B cell (primary cell): ENCODE results near the gene AGPAT1. TPM values are rescaled to one million over a fixed set of nuclear protein-coding genes. Genes with fewer than 3 reads are reported as not detected.

Experiments
- ATAC-seq: fragments of 200-7000 bp; cut with Tn5 transposase; one replicate; pipeline ENCODE4 v1.10.0; 2021; ENCODE audit warnings: low read depth, mild to moderate bottlenecking, moderate number of reproducible peaks, moderate library complexity
- CTCF ChIA-PET: fragments of 350-600 bp; sonication (Branson Sonifier 250); formaldehyde crosslinking; loops from one replicate; lab custom pipeline; 2021; ENCODE audit warnings: antibody characterized with exemption, inconsistent platforms; lab: Charles Lee
- POLR2A ChIA-PET: fragments of 350-600 bp; sonication (Branson Sonifier 250); formaldehyde crosslinking; loops from one replicate; lab custom pipeline; 2021; ENCODE audit warnings: antibody characterized with exemption; lab: Charles Lee
- DNase-seq: peaks from one replicate; pipeline ENCODE4 v3.0.0; 2013
- H2AFZ ChIP-seq: 2 replicates; pipeline ENCODE4 v1.6.1; 2012; ENCODE audit warnings: mild to moderate bottlenecking, low read depth, low read length; ENCODE audit not compliant: insufficient read depth, poor library complexity, severe bottlenecking
- H3K27ac ChIP-seq, 2 donors: 1 replicate in 1 of 2; 2 replicates in 1 of 2; pipeline ENCODE4 v1.5.1; 2012 to 2013; ENCODE audit warnings: low read length in 2 of 2, mild to moderate bottlenecking in 2 of 2, moderate library complexity in 1 of 2
- H3K27me3 ChIP-seq, 4 experiments: fragments of 200-600 bp in 1 of 4; sonication (generic) in 1 of 4; replicated peaks in 1 of 4; 1 replicate in 2 of 4; 2 replicates in 2 of 4; pipeline versions ENCODE4 v1.6.1 to v1.7.0; 2013 to 2016; ENCODE audit warnings: low read length in 3 of 4, mild to moderate bottlenecking in 2 of 4, mixed read lengths in 1 of 4, moderate library complexity in 1 of 4; ENCODE audit not compliant: insufficient read depth in 4 of 4, control insufficient read depth in 3 of 4; ENCODE audit errors: control extremely low read depth in 1 of 4
- H3K36me3 ChIP-seq, 2 experiments: replicated peaks in 1 of 2; 1 replicate in 1 of 2; 2 replicates in 1 of 2; pipeline versions ENCODE4 v1.6.1 to v1.7.1; 2013; ENCODE audit warnings: low read length in 1 of 2; ENCODE audit not compliant: insufficient read depth in 2 of 2, control insufficient read depth in 1 of 2; ENCODE audit errors: control extremely low read depth in 1 of 2, extremely low read depth in 1 of 2
- H3K4me1 ChIP-seq, 2 donors: fragments of 200-600 bp in 1 of 2; sonication (generic) in 1 of 2; 1 replicate in 1 of 2; 2 replicates in 1 of 2; pipeline versions ENCODE4 v1.5.1 to v1.6.1; 2013 to 2017; ENCODE audit warnings: low read length in 2 of 2; ENCODE audit not compliant: control insufficient read depth in 2 of 2, insufficient read depth in 2 of 2
- H3K4me2 ChIP-seq: replicated peaks from 2 replicates; pipeline ENCODE3; 2012; ENCODE audit warnings: mild to moderate bottlenecking, low read depth, low read length; ENCODE audit not compliant: poor library complexity, severe bottlenecking
- H3K4me3 ChIP-seq, 5 experiments: fragments of 200-600 bp in 1 of 5; sonication (generic) in 1 of 5; 1 replicate in 3 of 5; 2 replicates in 2 of 5; pipeline versions ENCODE4 v1.5.1 to v1.7.0; 2011 to 2016; ENCODE audit warnings: low read length in 4 of 5, mild to moderate bottlenecking in 4 of 5, low read depth in 2 of 5, control low read depth in 1 of 5, moderate library complexity in 1 of 5; ENCODE audit not compliant: insufficient read depth in 1 of 5; ENCODE audit errors: control extremely low read depth in 1 of 5, extremely low read depth in 1 of 5
- H3K79me2 ChIP-seq: fragments of 200-600 bp; sonication (generic); one replicate; pipeline ENCODE4 v1.6.0; 2016; ENCODE audit warnings: low read length; ENCODE audit not compliant: control insufficient read depth, insufficient read depth
- H3K9ac ChIP-seq: fragments of 200-600 bp; sonication (generic); 2 replicates; pipeline ENCODE4 v1.6.1; 2017; ENCODE audit warnings: mild to moderate bottlenecking, low read length, moderate library complexity
- H3K9me3 ChIP-seq, 3 donors: one replicate each; pipeline versions ENCODE4 v1.6.1 to v1.7.1; 2013; ENCODE audit warnings: low read length in 2 of 3; ENCODE audit not compliant: control insufficient read depth in 2 of 3, insufficient read depth in 1 of 3; ENCODE audit errors: control extremely low read depth in 1 of 3
- H4K20me1 ChIP-seq: 2 replicates; pipeline ENCODE4 v1.6.0; 2012; ENCODE audit warnings: mild to moderate bottlenecking, low read length; ENCODE audit not compliant: insufficient read depth, control insufficient read depth, poor library complexity, severe bottlenecking
- H3K27ac Mint-ChIP-seq: one replicate; pipeline ENCODE4 v1.8.0; 2021; ENCODE audit warnings: mixed read lengths
- H3K27me3 Mint-ChIP-seq: one replicate; pipeline ENCODE4 v1.8.0; 2021; ENCODE audit warnings: mixed read lengths
- H3K4me1 Mint-ChIP-seq: one replicate; pipeline ENCODE4 v1.8.0; 2021; ENCODE audit warnings: mixed read lengths
- H3K4me3 Mint-ChIP-seq: one replicate; pipeline ENCODE4 v1.8.0; 2021; ENCODE audit warnings: mixed read lengths
- H3K9me3 Mint-ChIP-seq: one replicate; pipeline ENCODE4 v1.8.0; 2022; ENCODE audit warnings: mixed read lengths; ENCODE audit not compliant: insufficient read depth
- CTCF ChIP-seq: fragments of 200-600 bp; IDR thresholded peaks from one replicate; pipeline ENCODE4 v1.8.0; 2022; ENCODE audit warnings: antibody characterized with exemption, mild to moderate bottlenecking
- EZH2 ChIP-seq: IDR thresholded peaks from 2 replicates; pipeline ENCODE4 v1.6.1; 2012; ENCODE audit warnings: borderline replicate concordance, low read depth, mild to moderate bottlenecking, moderate library complexity, low read length; ENCODE audit not compliant: insufficient read depth, poor library complexity, severe bottlenecking
- WGBS: methylation state at CpG from one replicate; pipeline ENCODE4 v1.1.5; 2013; ENCODE audit warnings: missing lambda C conversion rate; ENCODE audit not compliant: insufficient coverage; 5-methylcytosine and 5-hydroxymethylcytosine counted together
- intact Hi-C: fragments of 100-400 bp; cut with micrococcal nuclease; formaldehyde crosslinking; loops from one replicate; pipeline ENCODE4 v1.10.0; 2022
- polyA plus RNA-seq: library from polyadenylated mRNA; depleted of rRNA; stranded (reverse); fragments of >200 nt; gene quantifications from 2 replicates; pipeline ENCODE4 v1.2.3, GENCODE V29; 2012
- total RNA-seq, 2 donors: library from RNA; stranded (reverse); fragments of 120-200 nt in 1 of 2; gene quantifications; 1 replicate in 1 of 2; 2 replicates in 1 of 2; pipeline versions ENCODE4 v1.2.3 to v1.2.4, GENCODE V29; 2013 to 2022

The AGPAT1 gene
- total and polyA plus RNA-seq, 2 donors (not counting 1 experiment from before 2014, with no cell fraction given), result 29.8 to 37.1 TPM

- WGBS, result 84% methylated on average over 7 of the region's 8 CpGs
- DNase-seq (peak; percentile 27), ATAC-seq (no peak)
- H3K4me2 ChIP-seq, result peak overlapping the region; percentile 39
- peaks cover 63 to 69% of the 10 kb centered on the region in 2 donors for H3K4me1 ChIP-seq
- Mint-ChIP-seq H3K9me3 (no peaks in the 10 kb centered on the region), H3K27me3 (peaks cover 2% of the 10 kb centered on the region), H3K27ac (peak overlapping the region; percentile 91), H3K4me3 (peak overlapping the region; percentile 7), H3K4me1 (peaks cover 57% of the 10 kb centered on the region)
- ChIA-PET POLR2A (no interaction called here), CTCF (interaction anchor here (0.8 to 1.5 kb wide), 3 partner anchors 18 to 112 kb away, joined by 3 to 5 read pairs (median 3); no protein-coding TSS in a partner anchor)
- H3K36me3 ChIP-seq, result no peaks in the 10 kb centered on the region
- TF ChIP-seq CTCF (no peak), EZH2 (no peak)
- no peaks in the 10 kb centered on the region for H3K79me2 ChIP-seq
- H4K20me1 ChIP-seq, result no peaks in the 10 kb centered on the region
- H3K9ac ChIP-seq, result no peak overlapping the region
- no peak overlapping the region for H2AFZ ChIP-seq
- intact Hi-C loops, result no loop called here
- peak overlapping the region; percentile 35 to 66 for H3K27ac ChIP-seq
- H3K27me3 ChIP-seq, result no peaks in the 10 kb centered on the region
- H3K9me3 ChIP-seq, result no peaks in the 10 kb centered on the region
- H3K4me3 ChIP-seq, result no peak overlapping the region
Measured at GRCh38 chr6:32222333-32223230, 46.7 kb upstream of the AGPAT1 start.

GRCh38 chr6:32220021-32220420 lies 44.1 kb upstream of the AGPAT1 start:
- peaks cover 5% of the 10 kb centered on the region for H3K27me3 Mint-ChIP-seq
- no peak for TF ChIP-seq CTCF
- WGBS, result 100% methylated on average over 3 of the region's 4 CpGs
- Histone ChIP-seq H3K36me3 (no peaks in the 10 kb centered on the region), H3K9ac (no peak overlapping the region), H3K27me3 (no peaks in the 10 kb centered on the region), H4K20me1 (no peaks in the 10 kb centered on the region), H3K9me3 (no peaks in the 10 kb centered on the region), H3K27ac (no peak overlapping the region), H3K79me2 (no peaks in the 10 kb centered on the region), H3K4me3 (no peak overlapping the region), H3K4me1 (peaks cover 43 to 44% of the 10 kb centered on the region in 2 donors), H2AFZ (no peak overlapping the region), H3K4me2 (no peak overlapping the region)
- peaks cover 40% of the 10 kb centered on the region for H3K4me1 Mint-ChIP-seq
- no peak for ATAC-seq
- no peak overlapping the region for H3K27ac Mint-ChIP-seq
- ChIA-PET CTCF (no interaction called here), POLR2A (no interaction called here)
- no peak overlapping the region for H3K4me3 Mint-ChIP-seq
- intact Hi-C loops, result no loop called here
- DNase-seq, result no peak
- no peaks in the 10 kb centered on the region for H3K9me3 Mint-ChIP-seq
